GM19240 (cell line): ENCODE measurements around the gene STPG2.

Source experiments
- DNase-seq: peaks from one replicate; pipeline ENCODE4 v3.0.0; 2011; ENCODE audit warnings: low spot score; ENCODE audit not compliant: insufficient read length

The STPG2 gene

GRCh38 chr4:97828646-97829045, 314.6 kb downstream of the STPG2 start:
- no peak for DNase-seq

GRCh38 chr4:97819294-97819693, 324.0 kb downstream of the STPG2 start:
- no peak for DNase-seq

- no peak for DNase-seq
These were observed 330.5 kb downstream of the STPG2 start for GRCh38 chr4:97812768-97813167.

GRCh38 chr4:97786306-97786920, 356.9 kb downstream of the STPG2 start:
- no peak for DNase-seq

- DNase-seq = no peak
These were observed 365.1 kb downstream of the STPG2 start for GRCh38 chr4:97778174-97778573.

GRCh38 chr4:97774347-97774989, 368.8 kb downstream of the STPG2 start:
- DNase-seq = no peak

GRCh38 chr4:97770222-97770621, 373.1 kb downstream of the STPG2 start:
- no peak for DNase-seq

- no peak for DNase-seq
These were observed 381.2 kb downstream of the STPG2 start for GRCh38 chr4:97762115-97762512.

GRCh38 chr4:97761445-97762114, 381.7 kb downstream of the STPG2 start:
- no peak for DNase-seq

GRCh38 chr4:97759785-97760184, 383.5 kb downstream of the STPG2 start:
- DNase-seq = no peak

GRCh38 chr4:97752599-97752998, 390.7 kb downstream of the STPG2 start:
- no peak for DNase-seq

- no peak for DNase-seq
These were observed 395.3 kb downstream of the STPG2 start for GRCh38 chr4:97747945-97748344.

GRCh38 chr4:97720869-97721432, 422.3 kb downstream of the STPG2 start:
- no peak for DNase-seq

- no peak for DNase-seq
These were observed 452.1 kb downstream of the STPG2 start for GRCh38 chr4:97691111-97691605.

GRCh38 chr4:97670703-97671269, 472.5 kb downstream of the STPG2 start:
- no peak for DNase-seq

- DNase-seq = no peak
These were observed 477.7 kb downstream of the STPG2 start for GRCh38 chr4:97665553-97665952.

GRCh38 chr4:97664741-97665140, 478.5 kb downstream of the STPG2 start:
- no peak for DNase-seq

- DNase-seq = no peak
These were observed 481.1 kb downstream of the STPG2 start for GRCh38 chr4:97662133-97662532.

- DNase-seq = no peak
These were observed 487.1 kb downstream of the STPG2 start for GRCh38 chr4:97656044-97656720.

- no peak for DNase-seq
These were observed 489.6 kb downstream of the STPG2 start for GRCh38 chr4:97653701-97654100.

GRCh38 chr4:97646997-97647396, 496.3 kb downstream of the STPG2 start:
- no peak for DNase-seq
